ENCODE results near the gene CLASP1. TPM values are rescaled to one million over a fixed set of nuclear protein-coding genes. Genes with fewer than 3 reads are reported as not detected.

The CLASP1 gene
- total and polyA plus RNA-seq, 2 donors (not counting 3 experiments of a cell fraction or from before 2014, with no cell fraction given), result 10.0 to 57.9 TPM

- Histone ChIP-seq H3K9me3 (replicated peaks; ENCODE audit: control insufficient read depth, insufficient read depth, low read length) (no peaks in the 10 kb centered on the region), H3K9ac (replicated peaks; ENCODE audit: extremely low read depth, insufficient read depth, low read length) (no peak overlapping the region), H3K36me3 (ENCODE audit: control insufficient read depth in 2 of 2, extremely low read depth in 1 of 2, insufficient read depth in 2 of 2, low read length in 2 of 2) (no peaks in the 10 kb centered on the region), H3K9me1 (replicated peaks; ENCODE audit: control insufficient read depth, extremely low read depth, insufficient read depth, low read length) (no peaks in the 10 kb centered on the region), H3K27me3 (ENCODE audit: control insufficient read depth in 2 of 2, insufficient read depth in 2 of 2, low read length in 2 of 2) (no peaks in the 10 kb centered on the region), H3K4me2 (ENCODE audit: insufficient read depth, low read length) (no peak overlapping the region), H2AFZ (ENCODE audit: low read depth, low read length) (no peak overlapping the region), H3K4me3 (replicated peaks in 1 of 3; ENCODE audit: insufficient read depth in 1 of 3, low read depth in 1 of 3, low read length in 3 of 3) (no peak overlapping the region), H3K27ac (ENCODE audit: insufficient read depth, low read depth, low read length) (no peak overlapping the region), H4K20me1 (replicated peaks; ENCODE audit: control insufficient read depth, extremely low read depth, insufficient read depth, low read length) (no peaks in the 10 kb centered on the region), H3K79me2 (ENCODE audit: control insufficient read depth, insufficient read depth, low read length) (no peaks in the 10 kb centered on the region), H3K4me1 (ENCODE audit: control insufficient read depth, extremely low read depth, insufficient read depth, low read length) (no peaks in the 10 kb centered on the region)
- CTCF ChIA-PET, result no interaction called here
- FAIRE-seq (no peak), DNase-seq (ENCODE audit: low read depth, low spot score) (no peak)
- no TSS peak for BruUV-seq (replicated peaks)
- POLR2A ChIA-PET, result no interaction called here
- intact Hi-C loops (cut with micrococcal nuclease) (no loop called here), dilution Hi-C loops (cut with MboI; ENCODE audit: extremely low pct_ligation_motif_present, low sequenced_read_pairs) (no loop called here)
- TF ChIP-seq MYC (IDR thresholded peaks at IDR 0.05; ENCODE audit: low read depth, low read length), result no peak
- TF ChIP-seq JUN (IDR thresholded peaks at IDR 0.05; ENCODE audit: borderline replicate concordance, insufficient read depth, insufficient read length, low read depth), result no peak
- no peak for TF ChIP-seq EZH2 (IDR thresholded peaks at IDR 0.05; ENCODE audit: borderline replicate concordance, low read depth, low read length, severe bottlenecking)
Measured at GRCh38 chr2:121330921-121331320, 318.3 kb downstream of the CLASP1 start.

GRCh38 chr2:121329786-121330185 is 319.5 kb downstream of the CLASP1 start:
- Histone ChIP-seq H3K36me3 (ENCODE audit: control insufficient read depth in 2 of 2, extremely low read depth in 1 of 2, insufficient read depth in 2 of 2, low read length in 2 of 2) (no peaks in the 10 kb centered on the region), H4K20me1 (replicated peaks; ENCODE audit: control insufficient read depth, extremely low read depth, insufficient read depth, low read length) (no peaks in the 10 kb centered on the region), H3K9me1 (replicated peaks; ENCODE audit: control insufficient read depth, extremely low read depth, insufficient read depth, low read length) (no peaks in the 10 kb centered on the region), H3K9me3 (replicated peaks; ENCODE audit: control insufficient read depth, insufficient read depth, low read length) (no peaks in the 10 kb centered on the region), H2AFZ (ENCODE audit: low read depth, low read length) (no peak overlapping the region), H3K9ac (replicated peaks; ENCODE audit: extremely low read depth, insufficient read depth, low read length) (no peak overlapping the region), H3K4me3 (replicated peaks in 1 of 3; ENCODE audit: insufficient read depth in 1 of 3, low read depth in 1 of 3, low read length in 3 of 3) (no peak overlapping the region), H3K4me2 (ENCODE audit: insufficient read depth, low read length) (no peak overlapping the region), H3K4me1 (ENCODE audit: control insufficient read depth, extremely low read depth, insufficient read depth, low read length) (no peaks in the 10 kb centered on the region), H3K27ac (ENCODE audit: insufficient read depth, low read depth, low read length) (no peak overlapping the region), H3K27me3 (ENCODE audit: control insufficient read depth in 2 of 2, insufficient read depth in 2 of 2, low read length in 2 of 2) (peaks cover 0 to 2% of the 10 kb centered on the region in 2 experiments), H3K79me2 (ENCODE audit: control insufficient read depth, insufficient read depth, low read length) (no peaks in the 10 kb centered on the region)
- ChIA-PET CTCF (no interaction called here), POLR2A (no interaction called here)
- BruUV-seq (replicated peaks), result no TSS peak
- FAIRE-seq, result no peak
- intact Hi-C loops (cut with micrococcal nuclease), result loop anchor here (10.0 kb wide), 1 partner anchor 205 kb away; no protein-coding TSS in a partner anchor
- DNase-seq (ENCODE audit: low read depth, low spot score), result no peak
- no peak for TF ChIP-seq GATA2 (IDR thresholded peaks at IDR 0.05; ENCODE audit: insufficient read depth, insufficient read length, low read depth, low read length)
- TF ChIP-seq POLR2AphosphoS5 (IDR thresholded peaks at IDR 0.05; ENCODE audit: insufficient read depth, low read depth, low read length), result no peak
- TF ChIP-seq MYC (IDR thresholded peaks at IDR 0.05; ENCODE audit: low read depth, low read length), result no peak
- TF ChIP-seq, protein P1, sequence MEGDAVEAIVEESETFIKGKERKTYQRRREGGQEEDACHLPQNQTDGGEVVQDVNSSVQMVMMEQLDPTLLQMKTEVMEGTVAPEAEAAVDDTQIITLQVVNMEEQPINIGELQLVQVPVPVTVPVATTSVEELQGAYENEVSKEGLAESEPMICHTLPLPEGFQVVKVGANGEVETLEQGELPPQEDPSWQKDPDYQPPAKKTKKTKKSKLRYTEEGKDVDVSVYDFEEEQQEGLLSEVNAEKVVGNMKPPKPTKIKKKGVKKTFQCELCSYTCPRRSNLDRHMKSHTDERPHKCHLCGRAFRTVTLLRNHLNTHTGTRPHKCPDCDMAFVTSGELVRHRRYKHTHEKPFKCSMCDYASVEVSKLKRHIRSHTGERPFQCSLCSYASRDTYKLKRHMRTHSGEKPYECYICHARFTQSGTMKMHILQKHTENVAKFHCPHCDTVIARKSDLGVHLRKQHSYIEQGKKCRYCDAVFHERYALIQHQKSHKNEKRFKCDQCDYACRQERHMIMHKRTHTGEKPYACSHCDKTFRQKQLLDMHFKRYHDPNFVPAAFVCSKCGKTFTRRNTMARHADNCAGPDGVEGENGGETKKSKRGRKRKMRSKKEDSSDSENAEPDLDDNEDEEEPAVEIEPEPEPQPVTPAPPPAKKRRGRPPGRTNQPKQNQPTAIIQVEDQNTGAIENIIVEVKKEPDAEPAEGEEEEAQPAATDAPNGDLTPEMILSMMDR (IDR thresholded peaks at IDR 0.05; ENCODE audit: extremely low read depth in 1 of 2, insufficient read depth in 1 of 2, low read depth in 1 of 2, low read length in 2 of 2), result no peak
- TF ChIP-seq EZH2 (IDR thresholded peaks at IDR 0.05; ENCODE audit: borderline replicate concordance, low read depth, low read length, severe bottlenecking), result no peak
- no peak for TF ChIP-seq FOS (IDR thresholded peaks at IDR 0.05; ENCODE audit: borderline replicate concordance, insufficient read depth, low read length)
- no peak for TF ChIP-seq JUN (IDR thresholded peaks at IDR 0.05; ENCODE audit: borderline replicate concordance, insufficient read depth, insufficient read length, low read depth)
- TF ChIP-seq POLR2A (IDR thresholded peaks at IDR 0.05; ENCODE audit: low read depth, low read length), result no peak
- TF ChIP-seq, protein P2, sequence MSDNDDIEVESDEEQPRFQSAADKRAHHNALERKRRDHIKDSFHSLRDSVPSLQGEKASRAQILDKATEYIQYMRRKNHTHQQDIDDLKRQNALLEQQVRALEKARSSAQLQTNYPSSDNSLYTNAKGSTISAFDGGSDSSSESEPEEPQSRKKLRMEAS (IDR thresholded peaks at IDR 0.05; ENCODE audit: insufficient read depth, insufficient read length), result no peak
- dilution Hi-C loops (cut with MboI; ENCODE audit: extremely low pct_ligation_motif_present, low sequenced_read_pairs), result no loop called here

All from endothelial cell of umbilical vein (primary cell).